Measurements from ENCODE around the gene RB1.

RB1 gene

DNA sequence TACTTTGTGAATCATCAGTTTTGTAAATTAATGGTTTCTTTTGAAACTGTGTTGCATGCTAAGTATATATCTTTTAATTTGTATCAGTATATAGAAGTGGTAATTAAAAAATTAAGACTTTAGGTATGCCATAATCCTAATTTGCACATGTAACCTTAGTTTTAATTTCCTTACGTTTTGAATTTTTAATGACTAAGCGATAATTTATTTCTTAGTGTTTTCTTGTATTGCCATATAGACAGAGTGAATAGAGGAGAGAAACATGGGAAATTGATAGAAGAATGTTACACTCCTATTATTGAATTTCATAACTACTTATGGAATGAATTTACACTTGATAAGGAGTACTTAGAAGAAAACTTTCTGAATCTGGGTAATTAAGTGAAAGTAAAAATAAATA, 79.8 kb downstream of the RB1 start:
- TF ChIP-seq CTCF (IDR thresholded peaks at IDR 0.05; ENCODE audit: extremely low read depth, missing control alignments): no peak
- DNase-seq (ENCODE audit: low spot score): no peak

DNA sequence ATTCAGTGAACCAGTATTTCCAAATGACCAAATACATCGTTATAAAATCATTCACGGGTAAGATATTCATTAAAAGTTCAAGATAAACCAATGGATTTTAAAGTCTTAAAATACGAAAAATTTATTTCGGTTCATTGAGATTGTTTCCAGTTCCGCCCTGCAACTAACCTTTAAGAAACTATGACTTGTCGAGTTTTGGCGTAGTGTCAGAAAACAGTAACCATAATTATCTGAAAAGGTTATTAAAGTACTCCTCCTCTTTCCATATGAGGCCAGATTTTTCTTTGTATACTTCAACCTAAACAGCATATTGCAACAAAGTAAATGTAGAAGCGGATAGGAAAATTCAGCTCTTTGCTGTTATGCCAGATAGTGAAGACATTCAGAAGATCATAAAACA, 83.3 kb downstream of the RB1 start:
- TF ChIP-seq CTCF (IDR thresholded peaks at IDR 0.05; ENCODE audit: extremely low read depth, missing control alignments): no peak

GRCh38 chr13:48391257-48391656, 87.7 kb downstream of the RB1 start:
- DNase-seq (ENCODE audit: low spot score): no peak
- no peak for TF ChIP-seq CTCF (IDR thresholded peaks at IDR 0.05; ENCODE audit: extremely low read depth, missing control alignments)

More for the DNA sequence above, 83.3 kb downstream of the RB1 start:
- DNase-seq (ENCODE audit: low spot score): no peak

DNA sequence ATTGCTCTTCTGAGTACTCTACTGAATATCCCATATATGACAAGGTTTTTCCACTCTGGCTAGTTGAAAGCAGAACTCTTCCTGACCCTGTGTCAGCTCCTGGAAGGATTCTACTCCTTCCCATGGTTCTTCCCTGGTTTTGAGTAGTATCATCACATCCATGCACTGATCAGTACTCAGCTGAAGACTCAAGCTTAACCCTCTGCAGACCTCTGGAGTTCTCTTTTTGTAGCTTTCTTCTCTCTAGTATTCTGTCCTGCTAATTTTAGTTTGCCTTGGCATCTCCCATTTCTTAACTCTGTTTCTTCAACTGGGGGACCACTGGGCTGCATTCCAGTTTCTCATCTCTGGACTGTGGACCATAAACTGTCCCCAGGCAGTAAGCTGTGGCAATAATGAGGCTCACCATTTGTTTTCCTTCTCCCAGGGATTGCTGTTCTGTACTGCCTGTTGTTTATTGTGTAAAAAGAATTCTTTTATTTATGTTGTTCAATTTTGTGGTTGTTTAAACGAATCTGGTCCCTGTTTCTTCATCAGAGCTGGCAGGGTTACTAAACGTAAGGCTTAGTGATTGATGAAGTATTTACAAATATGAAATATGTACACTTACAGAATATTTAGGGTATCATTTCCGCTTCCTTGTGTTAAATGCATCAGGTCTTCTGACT, 89.6 kb downstream of the RB1 start:
- DNase-seq (ENCODE audit: low spot score): no peak
- no peak for TF ChIP-seq CTCF (IDR thresholded peaks at IDR 0.05; ENCODE audit: extremely low read depth, missing control alignments)

GRCh38 chr13:48393698-48394085, 90.1 kb downstream of the RB1 start:
- TF ChIP-seq CTCF (IDR thresholded peaks at IDR 0.05; ENCODE audit: extremely low read depth, missing control alignments): no peak
- no peak for DNase-seq (ENCODE audit: low spot score)

GRCh38 chr13:48397744-48398143, 94.2 kb downstream of the RB1 start:
- DNase-seq (ENCODE audit: low spot score): no peak
- no peak for TF ChIP-seq CTCF (IDR thresholded peaks at IDR 0.05; ENCODE audit: extremely low read depth, missing control alignments)

DNA sequence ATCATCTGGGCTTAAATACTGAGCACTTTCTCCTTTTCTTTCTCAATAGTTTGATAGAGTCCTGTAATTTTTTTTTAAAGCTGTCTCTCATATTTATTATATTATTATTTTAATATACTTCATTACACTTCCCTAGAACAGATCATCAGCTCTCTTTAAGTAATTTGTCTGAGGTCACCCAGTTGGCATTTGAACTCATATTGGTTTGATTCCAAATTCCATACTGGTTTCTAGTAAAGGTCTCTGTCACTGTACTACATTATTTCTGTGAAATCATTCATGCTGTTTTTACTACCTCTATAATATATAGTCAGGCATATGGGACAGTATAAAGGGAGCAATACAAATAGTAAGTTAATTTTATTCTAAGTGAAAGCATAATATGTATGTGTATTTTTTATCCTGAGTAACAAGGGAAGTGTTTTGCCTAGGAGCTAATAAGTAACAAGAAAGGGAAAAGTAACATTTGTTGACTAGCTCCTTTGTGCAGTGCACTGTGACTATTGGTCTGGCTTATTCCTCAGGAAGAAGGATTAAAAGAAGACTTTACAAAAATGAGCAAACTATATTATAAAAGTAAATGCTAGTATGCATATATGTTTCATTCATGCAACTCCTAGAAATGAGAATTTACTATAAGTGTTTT, 95.0 kb downstream of the RB1 start:
- DNase-seq (ENCODE audit: low spot score): no peak
- TF ChIP-seq CTCF (IDR thresholded peaks at IDR 0.05; ENCODE audit: extremely low read depth, missing control alignments): no peak
